Immature natural killer cell (primary cell): ENCODE measurements around the gene GRB14. TPM values are rescaled to one million over a fixed set of nuclear protein-coding genes. Genes with fewer than 3 reads are reported as not detected.

ENCODE experiments used
- DNase-seq, 3 donors: peaks; one replicate each; pipeline ENCODE4 v3.0.0; 2022; ENCODE audit warnings: mixed read lengths in 1 of 3
- H3K27ac Mint-ChIP-seq, 6 donors: one replicate each; pipeline ENCODE4 v1.8.0; 2020; ENCODE audit warnings: mixed read lengths in 6 of 6, mild to moderate bottlenecking in 5 of 6, inconsistent platforms in 4 of 6, moderate library complexity in 3 of 6
- H3K27me3 Mint-ChIP-seq, 3 donors: one replicate each; pipeline ENCODE4 v1.8.0; 2020 to 2021; ENCODE audit warnings: low read depth in 3 of 3, mild to moderate bottlenecking in 3 of 3, mixed read lengths in 3 of 3, moderate library complexity in 3 of 3, inconsistent platforms in 1 of 3
- H3K36me3 Mint-ChIP-seq, 3 donors: one replicate each; pipeline ENCODE4 v1.8.0; 2020; ENCODE audit warnings: mixed read lengths in 3 of 3, inconsistent platforms in 2 of 3, mild to moderate bottlenecking in 2 of 3
- H3K4me1 Mint-ChIP-seq, 2 donors: one replicate each; pipeline ENCODE4 v1.8.0; 2020; ENCODE audit warnings: inconsistent platforms in 2 of 2, mild to moderate bottlenecking in 2 of 2, mixed read lengths in 2 of 2, moderate library complexity in 1 of 2
- H3K4me3 Mint-ChIP-seq, 5 donors: one replicate each; pipeline ENCODE4 v1.8.0; 2020; ENCODE audit warnings: mild to moderate bottlenecking in 5 of 5, mixed read lengths in 5 of 5, inconsistent platforms in 3 of 5, moderate library complexity in 3 of 5
- H3K9me3 Mint-ChIP-seq, 6 donors: one replicate each; pipeline ENCODE4 v1.8.0; 2020; ENCODE audit warnings: mild to moderate bottlenecking in 6 of 6, mixed read lengths in 6 of 6, inconsistent platforms in 4 of 6, moderate library complexity in 3 of 6
- polyA plus RNA-seq, 3 donors: library from polyadenylated mRNA; unstranded; fragments of 300-500 nt; fragmentation: Illumina TruSeq; gene quantifications; one replicate each; pipeline ENCODE4 v1.2.3, GENCODE V29; 2021

Gene GRB14
- polyA plus RNA-seq, 3 donors from 2014 or later = 0.91 to 1.2 TPM; not detected in 1

- DNase-seq = no peak
- no peaks in the 10 kb centered on the region for H3K4me1 Mint-ChIP-seq
- H3K4me3 Mint-ChIP-seq = no peak overlapping the region
- peaks cover 0 to 11% (median 0%) of the 10 kb centered on the region in 6 donors for H3K9me3 Mint-ChIP-seq
- H3K36me3 Mint-ChIP-seq = no peaks in the 10 kb centered on the region
- no peak overlapping the region for H3K27ac Mint-ChIP-seq
- H3K27me3 Mint-ChIP-seq = peaks cover 0 to 6% (median 2%) of the 10 kb centered on the region in 3 donors
Observed at GRCh38 chr2:164599954-164600589, 21.2 kb downstream of the GRB14 start.

GRCh38 chr2:164597983-164598382, 23.3 kb downstream of the GRB14 start:
- H3K9me3 Mint-ChIP-seq = peaks cover 0 to 7% (median under 1%) of the 10 kb centered on the region in 6 donors
- peaks cover 0 to 4% (median 2%) of the 10 kb centered on the region in 3 donors for H3K27me3 Mint-ChIP-seq
- no peaks in the 10 kb centered on the region for H3K4me1 Mint-ChIP-seq
- DNase-seq = no peak
- no peak overlapping the region for H3K4me3 Mint-ChIP-seq
- H3K36me3 Mint-ChIP-seq = no peaks in the 10 kb centered on the region
- H3K27ac Mint-ChIP-seq = no peak overlapping the region

GRCh38 chr2:164595031-164595430, 26.3 kb downstream of the GRB14 start:
- Mint-ChIP-seq H3K9me3 (peaks cover 0 to 7% (median 6%) of the 10 kb centered on the region in 6 donors), H3K4me1 (no peaks in the 10 kb centered on the region), H3K27ac (no peak overlapping the region), H3K4me3 (no peak overlapping the region), H3K36me3 (no peaks in the 10 kb centered on the region), H3K27me3 (peaks cover 0 to 4% (median 2%) of the 10 kb centered on the region in 3 donors)
- no peak for DNase-seq

GRCh38 chr2:164593959-164594358, 27.3 kb downstream of the GRB14 start:
- Mint-ChIP-seq H3K4me3 (no peak overlapping the region), H3K27me3 (peaks cover 0 to 4% (median 2%) of the 10 kb centered on the region in 3 donors), H3K36me3 (no peaks in the 10 kb centered on the region), H3K9me3 (peaks cover 0 to 10% (median 4%) of the 10 kb centered on the region in 6 donors), H3K27ac (no peak overlapping the region), H3K4me1 (no peaks in the 10 kb centered on the region)
- DNase-seq = no peak

- no peak overlapping the region for H3K4me3 Mint-ChIP-seq
- no peak overlapping the region for H3K27ac Mint-ChIP-seq
- DNase-seq = no peak
- no peaks in the 10 kb centered on the region for H3K4me1 Mint-ChIP-seq
- peaks cover 0 to 4% (median 2%) of the 10 kb centered on the region in 3 donors for H3K27me3 Mint-ChIP-seq
- H3K36me3 Mint-ChIP-seq = no peaks in the 10 kb centered on the region
- peaks cover 0 to 10% (median 4%) of the 10 kb centered on the region in 6 donors for H3K9me3 Mint-ChIP-seq
Observed at GRCh38 chr2:164593541-164593940, 27.7 kb downstream of the GRB14 start.

- Mint-ChIP-seq H3K9me3 (peaks cover 1 to 15% (median 5%) of the 10 kb centered on the region in 6 donors), H3K4me1 (no peaks in the 10 kb centered on the region)
Observed at GRCh38 chr2:164589522-164589921, 31.8 kb downstream of the GRB14 start.

GRCh38 chr2:164581050-164581449, 40.2 kb downstream of the GRB14 start:
- H3K4me3 Mint-ChIP-seq = no peak overlapping the region
- H3K36me3 Mint-ChIP-seq = no peaks in the 10 kb centered on the region
- H3K9me3 Mint-ChIP-seq = peaks cover 0 to 15% (median 6%) of the 10 kb centered on the region in 6 donors
- no peaks in the 10 kb centered on the region for H3K27me3 Mint-ChIP-seq
- no peaks in the 10 kb centered on the region for H3K4me1 Mint-ChIP-seq
- H3K27ac Mint-ChIP-seq = no peak overlapping the region
- no peak for DNase-seq

More at GRCh38 chr2:164589522-164589921, 31.8 kb downstream of the GRB14 start:
- no peaks in the 10 kb centered on the region for H3K27me3 Mint-ChIP-seq
- H3K36me3 Mint-ChIP-seq = no peaks in the 10 kb centered on the region
- DNase-seq = no peak
- H3K4me3 Mint-ChIP-seq = no peak overlapping the region
- H3K27ac Mint-ChIP-seq = no peak overlapping the region

GRCh38 chr2:164574931-164575330, 46.4 kb downstream of the GRB14 start:
- DNase-seq = no peak
- Mint-ChIP-seq H3K27ac (no peak overlapping the region), H3K4me1 (no peaks in the 10 kb centered on the region), H3K27me3 (no peaks in the 10 kb centered on the region), H3K36me3 (no peaks in the 10 kb centered on the region), H3K9me3 (peaks cover 0 to 8% (median 0%) of the 10 kb centered on the region in 6 donors), H3K4me3 (no peak overlapping the region)

- H3K27me3 Mint-ChIP-seq = no peaks in the 10 kb centered on the region
- H3K9me3 Mint-ChIP-seq = peaks cover 0 to 4% (median under 1%) of the 10 kb centered on the region in 6 donors
- H3K4me1 Mint-ChIP-seq = no peaks in the 10 kb centered on the region
- no peak overlapping the region for H3K27ac Mint-ChIP-seq
- DNase-seq = no peak
- no peaks in the 10 kb centered on the region for H3K36me3 Mint-ChIP-seq
- H3K4me3 Mint-ChIP-seq = no peak overlapping the region
Observed at GRCh38 chr2:164570475-164570874, 50.8 kb downstream of the GRB14 start.

GRCh38 chr2:164569378-164569777, 51.9 kb downstream of the GRB14 start:
- no peaks in the 10 kb centered on the region for H3K27me3 Mint-ChIP-seq
- no peaks in the 10 kb centered on the region for H3K4me1 Mint-ChIP-seq
- no peak for DNase-seq
- H3K36me3 Mint-ChIP-seq = no peaks in the 10 kb centered on the region
- peaks cover 0 to 4% (median under 1%) of the 10 kb centered on the region in 6 donors for H3K9me3 Mint-ChIP-seq
- no peak overlapping the region for H3K4me3 Mint-ChIP-seq
- H3K27ac Mint-ChIP-seq = no peak overlapping the region

- DNase-seq = no peak
- peaks cover 0 to under 1% (median under 1%) of the 10 kb centered on the region in 3 donors for H3K27me3 Mint-ChIP-seq
- H3K4me1 Mint-ChIP-seq = no peaks in the 10 kb centered on the region
- peaks cover 0 to 5% (median under 1%) of the 10 kb centered on the region in 6 donors for H3K9me3 Mint-ChIP-seq
- H3K36me3 Mint-ChIP-seq = no peaks in the 10 kb centered on the region
- no peak overlapping the region for H3K27ac Mint-ChIP-seq
- no peak overlapping the region for H3K4me3 Mint-ChIP-seq
Observed at GRCh38 chr2:164568317-164568716, 53.0 kb downstream of the GRB14 start.

GRCh38 chr2:164567335-164567989, 53.8 kb downstream of the GRB14 start:
- Mint-ChIP-seq H3K27me3 (peaks cover 0 to 2% (median 2%) of the 10 kb centered on the region in 3 donors), H3K9me3 (peaks cover 0 to 7% (median under 1%) of the 10 kb centered on the region in 6 donors), H3K27ac (no peak overlapping the region), H3K36me3 (no peaks in the 10 kb centered on the region), H3K4me3 (no peak overlapping the region), H3K4me1 (no peaks in the 10 kb centered on the region)
- no peak for DNase-seq

- H3K4me1 Mint-ChIP-seq = no peaks in the 10 kb centered on the region
- no peak overlapping the region for H3K27ac Mint-ChIP-seq
- peaks cover 0 to 7% (median under 1%) of the 10 kb centered on the region in 6 donors for H3K9me3 Mint-ChIP-seq
- DNase-seq = no peak
- H3K4me3 Mint-ChIP-seq = no peak overlapping the region
- no peaks in the 10 kb centered on the region for H3K36me3 Mint-ChIP-seq
- peaks cover 0 to 2% (median 2%) of the 10 kb centered on the region in 3 donors for H3K27me3 Mint-ChIP-seq
Observed at GRCh38 chr2:164565359-164565758, 55.9 kb downstream of the GRB14 start.

- Mint-ChIP-seq H3K4me1 (no peaks in the 10 kb centered on the region), H3K4me3 (no peak overlapping the region), H3K36me3 (no peaks in the 10 kb centered on the region), H3K27ac (no peak overlapping the region), H3K9me3 (peaks cover 0 to 5% (median 0%) of the 10 kb centered on the region in 6 donors), H3K27me3 (peaks cover 0 to 3% (median 2%) of the 10 kb centered on the region in 3 donors)
- no peak for DNase-seq
Observed at GRCh38 chr2:164562666-164563065, 58.6 kb downstream of the GRB14 start.
